HEK293 (cell line): Measurements from ENCODE around the gene FUT3.

Experiments
- GLI2 ChIP-seq: fragments of 450-650 bp; formaldehyde crosslinking; IDR thresholded peaks from 2 replicates; pipeline ENCODE4; 2017; ENCODE audit warnings: missing biosample characterization, missing genetic modification characterization, low read depth, borderline replicate concordance
- GLI4 ChIP-seq: fragments of 450-650 bp; formaldehyde crosslinking; IDR thresholded peaks from 2 replicates; pipeline ENCODE4 v1.5.1; 2016; ENCODE audit warnings: missing biosample characterization, missing genetic modification characterization
- KLF9 ChIP-seq: fragments of 450-650 bp; formaldehyde crosslinking; IDR thresholded peaks from 2 replicates; pipeline ENCODE4 v1.5.1; 2016; ENCODE audit warnings: missing biosample characterization, missing genetic modification characterization, low read depth
- PRDM1 ChIP-seq: fragments of 450-650 bp; formaldehyde crosslinking; IDR thresholded peaks from 2 replicates; pipeline ENCODE4; 2016; ENCODE audit warnings: missing biosample characterization, missing genetic modification characterization
- TCF7L2 ChIP-seq: IDR thresholded peaks from 2 replicates; pipeline ENCODE4 v1.6.1; 2011; ENCODE audit warnings: low read depth, mild to moderate bottlenecking, inconsistent platforms, low read length, moderate library complexity, borderline replicate concordance
- ZFP37 ChIP-seq: fragments of 450-650 bp; formaldehyde crosslinking; IDR thresholded peaks from 2 replicates; pipeline ENCODE4 v1.5.1; 2016; ENCODE audit warnings: missing biosample characterization, missing genetic modification characterization
- ZFP41 ChIP-seq: fragments of 450-650 bp; formaldehyde crosslinking; IDR thresholded peaks from 2 replicates; pipeline ENCODE4 v1.5.1; 2016; ENCODE audit warnings: missing biosample characterization, missing genetic modification characterization, borderline replicate concordance
- ZFP69B ChIP-seq: fragments of 450-650 bp; formaldehyde crosslinking; IDR thresholded peaks from 2 replicates; pipeline ENCODE4 v1.5.1; 2016; ENCODE audit warnings: missing biosample characterization, missing genetic modification characterization
- ZNF112 ChIP-seq: fragments of 450-650 bp; formaldehyde crosslinking; IDR thresholded peaks from 2 replicates; pipeline ENCODE4 v1.5.0; 2017; ENCODE audit warnings: missing biosample characterization, missing genetic modification characterization
- ZNF138 ChIP-seq: fragments of 450-650 bp; formaldehyde crosslinking; IDR thresholded peaks from 2 replicates; pipeline ENCODE4 v1.5.1; 2016; ENCODE audit warnings: missing biosample characterization, missing genetic modification characterization, borderline replicate concordance
- ZNF155 ChIP-seq: fragments of 450-650 bp; formaldehyde crosslinking; IDR thresholded peaks from 2 replicates; pipeline ENCODE4 v1.5.1; 2016; ENCODE audit warnings: missing biosample characterization, missing genetic modification characterization
- ZNF157 ChIP-seq: fragments of 450-650 bp; formaldehyde crosslinking; IDR thresholded peaks from 2 replicates; pipeline ENCODE4 v1.5.1; 2016; ENCODE audit warnings: missing biosample characterization, missing genetic modification characterization
- ZNF211 ChIP-seq: fragments of 450-650 bp; formaldehyde crosslinking; IDR thresholded peaks from 2 replicates; pipeline ENCODE4 v1.5.1; 2016; ENCODE audit warnings: low read depth, missing biosample characterization, missing genetic modification characterization
- ZNF221 ChIP-seq: fragments of 450-650 bp; formaldehyde crosslinking; IDR thresholded peaks from 2 replicates; pipeline ENCODE4 v1.5.1; 2017; ENCODE audit warnings: missing biosample characterization, missing genetic modification characterization, borderline replicate concordance
- ZNF239 ChIP-seq: fragments of 450-650 bp; formaldehyde crosslinking; IDR thresholded peaks from 2 replicates; pipeline ENCODE4 v1.5.1; 2016; ENCODE audit warnings: missing biosample characterization, missing genetic modification characterization
- ZNF335 ChIP-seq: fragments of 450-650 bp; formaldehyde crosslinking; conservative IDR thresholded peaks from 2 replicates; pipeline ENCODE4 v1.5.1; 2016; ENCODE audit warnings: missing biosample characterization, missing genetic modification characterization
- ZNF350 ChIP-seq: fragments of 450-650 bp; formaldehyde crosslinking; IDR thresholded peaks from 2 replicates; pipeline ENCODE4 v1.5.0; 2017; ENCODE audit warnings: missing biosample characterization, mild to moderate bottlenecking, missing genetic modification characterization
- ZNF514 ChIP-seq: fragments of 450-650 bp; formaldehyde crosslinking; IDR thresholded peaks from 2 replicates; pipeline ENCODE4 v1.5.1; 2016; ENCODE audit warnings: missing biosample characterization, missing genetic modification characterization
- ZNF596 ChIP-seq: fragments of 450-650 bp; IDR thresholded peaks from 2 replicates; pipeline ENCODE4 v1.5.0; 2018; ENCODE audit warnings: missing biosample characterization, mild to moderate bottlenecking, missing genetic modification characterization, moderate library complexity
- ZNF629 ChIP-seq: fragments of 450-650 bp; formaldehyde crosslinking; IDR thresholded peaks from 2 replicates; pipeline ENCODE4 v1.5.1; 2017; ENCODE audit warnings: missing biosample characterization, missing genetic modification characterization
- TF ChIP-seq, protein P1 (sequence below): fragments of 450-650 bp; formaldehyde crosslinking; IDR thresholded peaks from 2 replicates; pipeline ENCODE4 v1.5.1; 2016; ENCODE audit warnings: missing biosample characterization, missing genetic modification characterization
- TF ChIP-seq, protein P2 (sequence below): fragments of 450-650 bp; formaldehyde crosslinking; IDR thresholded peaks from 2 replicates; pipeline ENCODE4 v1.5.1; 2016; ENCODE audit warnings: missing biosample characterization, missing genetic modification characterization
- TF ChIP-seq, protein P3 (sequence below): fragments of 450-650 bp; formaldehyde crosslinking; IDR thresholded peaks from 2 replicates; pipeline ENCODE4 v1.5.1; 2017; ENCODE audit warnings: missing biosample characterization, missing genetic modification characterization
- TF ChIP-seq, protein P4 (sequence below): fragments of 450-650 bp; formaldehyde crosslinking; IDR thresholded peaks from 2 replicates; pipeline ENCODE4 v1.5.1; 2016; ENCODE audit warnings: missing biosample characterization, missing genetic modification characterization
- TF ChIP-seq, protein P5 (sequence below): fragments of 450-650 bp; formaldehyde crosslinking; IDR thresholded peaks from 2 replicates; pipeline ENCODE4 v1.5.1; 2016; ENCODE audit warnings: missing biosample characterization, missing genetic modification characterization, low read depth

The FUT3 gene

DNA sequence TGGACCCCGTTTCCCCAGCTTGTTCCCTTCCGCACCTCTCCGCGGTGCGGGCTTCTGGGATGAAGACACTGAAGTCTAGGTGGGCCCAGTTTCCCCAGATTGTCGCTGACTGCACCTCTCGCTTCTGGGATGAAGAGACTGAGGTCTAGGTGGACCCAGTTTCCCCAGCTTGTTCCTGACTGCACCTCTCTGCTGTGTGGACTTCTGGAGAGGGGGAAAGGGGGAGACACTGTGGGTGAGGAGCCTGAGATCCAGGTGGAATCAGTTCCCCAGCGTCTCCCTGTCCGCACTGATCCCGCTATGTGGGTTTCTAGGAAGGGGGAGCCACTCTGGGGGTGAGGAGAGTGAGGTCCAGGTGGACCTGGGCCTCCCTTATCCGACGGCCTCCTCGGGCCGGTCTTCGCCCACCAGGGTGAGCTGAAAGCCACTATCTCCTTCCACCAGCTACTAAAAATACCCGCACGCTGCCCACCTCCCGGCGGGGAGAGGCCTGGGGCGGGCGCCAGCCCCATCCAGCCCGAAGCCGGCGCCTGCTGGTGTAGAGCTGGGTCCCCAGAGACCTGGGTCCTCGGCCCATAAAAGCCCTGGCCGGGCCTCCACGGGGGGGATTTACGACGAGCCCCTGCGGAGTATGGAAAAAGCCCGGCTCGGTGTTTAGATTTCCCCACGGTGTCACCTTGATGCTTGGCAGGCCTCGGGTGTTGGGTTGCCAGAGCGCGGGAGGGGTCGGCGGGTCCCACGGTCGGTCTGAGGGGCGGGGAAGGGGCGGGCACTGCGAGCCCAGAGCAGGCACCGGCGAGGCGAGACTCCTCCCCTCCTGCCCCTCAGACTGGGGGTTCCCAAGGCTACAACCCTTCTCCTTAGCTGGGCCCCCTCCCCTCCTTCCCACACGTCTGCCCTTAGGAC is 22.3 kb downstream of the FUT3 start (continued):
- TF ChIP-seq, protein P1, sequence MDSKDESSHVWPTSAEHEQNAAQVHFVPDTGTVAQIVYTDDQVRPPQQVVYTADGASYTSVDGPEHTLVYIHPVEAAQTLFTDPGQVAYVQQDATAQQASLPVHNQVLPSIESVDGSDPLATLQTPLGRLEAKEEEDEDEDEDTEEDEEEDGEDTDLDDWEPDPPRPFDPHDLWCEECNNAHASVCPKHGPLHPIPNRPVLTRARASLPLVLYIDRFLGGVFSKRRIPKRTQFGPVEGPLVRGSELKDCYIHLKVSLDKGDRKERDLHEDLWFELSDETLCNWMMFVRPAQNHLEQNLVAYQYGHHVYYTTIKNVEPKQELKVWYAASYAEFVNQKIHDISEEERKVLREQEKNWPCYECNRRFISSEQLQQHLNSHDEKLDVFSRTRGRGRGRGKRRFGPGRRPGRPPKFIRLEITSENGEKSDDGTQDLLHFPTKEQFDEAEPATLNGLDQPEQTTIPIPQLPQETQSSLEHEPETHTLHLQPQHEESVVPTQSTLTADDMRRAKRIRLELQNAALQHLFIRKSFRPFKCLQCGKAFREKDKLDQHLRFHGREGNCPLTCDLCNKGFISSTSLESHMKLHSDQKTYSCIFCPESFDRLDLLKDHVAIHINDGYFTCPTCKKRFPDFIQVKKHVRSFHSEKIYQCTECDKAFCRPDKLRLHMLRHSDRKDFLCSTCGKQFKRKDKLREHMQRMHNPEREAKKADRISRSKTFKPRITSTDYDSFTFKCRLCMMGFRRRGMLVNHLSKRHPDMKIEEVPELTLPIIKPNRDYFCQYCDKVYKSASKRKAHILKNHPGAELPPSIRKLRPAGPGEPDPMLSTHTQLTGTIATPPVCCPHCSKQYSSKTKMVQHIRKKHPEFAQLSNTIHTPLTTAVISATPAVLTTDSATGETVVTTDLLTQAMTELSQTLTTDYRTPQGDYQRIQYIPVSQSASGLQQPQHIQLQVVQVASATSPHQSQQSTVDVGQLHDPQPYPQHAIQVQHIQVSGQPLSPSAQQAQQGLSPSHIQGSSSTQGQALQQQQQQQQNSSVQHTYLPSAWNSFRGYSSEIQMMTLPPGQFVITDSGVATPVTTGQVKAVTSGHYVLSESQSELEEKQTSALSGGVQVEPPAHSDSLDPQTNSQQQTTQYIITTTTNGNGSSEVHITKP (tag by site-specific recombination): peak; percentile 40; the same call in 1 of the 2 replicates
- no peak for TF ChIP-seq ZNF221 (tag by site-specific recombination)
- no peak for TF ChIP-seq ZNF211 (tag by site-specific recombination)
- TF ChIP-seq, protein P2, sequence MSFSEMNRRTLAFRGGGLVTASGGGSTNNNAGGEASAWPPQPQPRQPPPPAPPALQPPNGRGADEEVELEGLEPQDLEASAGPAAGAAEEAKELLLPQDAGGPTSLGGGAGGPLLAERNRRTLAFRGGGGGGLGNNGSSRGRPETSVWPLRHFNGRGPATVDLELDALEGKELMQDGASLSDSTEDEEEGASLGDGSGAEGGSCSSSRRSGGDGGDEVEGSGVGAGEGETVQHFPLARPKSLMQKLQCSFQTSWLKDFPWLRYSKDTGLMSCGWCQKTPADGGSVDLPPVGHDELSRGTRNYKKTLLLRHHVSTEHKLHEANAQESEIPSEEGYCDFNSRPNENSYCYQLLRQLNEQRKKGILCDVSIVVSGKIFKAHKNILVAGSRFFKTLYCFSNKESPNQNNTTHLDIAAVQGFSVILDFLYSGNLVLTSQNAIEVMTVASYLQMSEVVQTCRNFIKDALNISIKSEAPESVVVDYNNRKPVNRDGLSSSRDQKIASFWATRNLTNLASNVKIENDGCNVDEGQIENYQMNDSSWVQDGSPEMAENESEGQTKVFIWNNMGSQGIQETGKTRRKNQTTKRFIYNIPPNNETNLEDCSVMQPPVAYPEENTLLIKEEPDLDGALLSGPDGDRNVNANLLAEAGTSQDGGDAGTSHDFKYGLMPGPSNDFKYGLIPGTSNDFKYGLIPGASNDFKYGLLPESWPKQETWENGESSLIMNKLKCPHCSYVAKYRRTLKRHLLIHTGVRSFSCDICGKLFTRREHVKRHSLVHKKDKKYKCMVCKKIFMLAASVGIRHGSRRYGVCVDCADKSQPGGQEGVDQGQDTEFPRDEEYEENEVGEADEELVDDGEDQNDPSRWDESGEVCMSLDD: no peak
- no peak for TF ChIP-seq ZNF138 (tag by site-specific recombination)
- TF ChIP-seq ZNF350 (tag by site-specific recombination): no peak
- peak; percentile 62 for TF ChIP-seq ZFP69B (tag by site-specific recombination)
- TF ChIP-seq ZNF596 (tag by site-specific recombination): peak; percentile 56
- TF ChIP-seq ZFP41 (tag by site-specific recombination): no peak
- no peak for TF ChIP-seq ZNF112 (tag by site-specific recombination)
- TF ChIP-seq, protein P3, sequence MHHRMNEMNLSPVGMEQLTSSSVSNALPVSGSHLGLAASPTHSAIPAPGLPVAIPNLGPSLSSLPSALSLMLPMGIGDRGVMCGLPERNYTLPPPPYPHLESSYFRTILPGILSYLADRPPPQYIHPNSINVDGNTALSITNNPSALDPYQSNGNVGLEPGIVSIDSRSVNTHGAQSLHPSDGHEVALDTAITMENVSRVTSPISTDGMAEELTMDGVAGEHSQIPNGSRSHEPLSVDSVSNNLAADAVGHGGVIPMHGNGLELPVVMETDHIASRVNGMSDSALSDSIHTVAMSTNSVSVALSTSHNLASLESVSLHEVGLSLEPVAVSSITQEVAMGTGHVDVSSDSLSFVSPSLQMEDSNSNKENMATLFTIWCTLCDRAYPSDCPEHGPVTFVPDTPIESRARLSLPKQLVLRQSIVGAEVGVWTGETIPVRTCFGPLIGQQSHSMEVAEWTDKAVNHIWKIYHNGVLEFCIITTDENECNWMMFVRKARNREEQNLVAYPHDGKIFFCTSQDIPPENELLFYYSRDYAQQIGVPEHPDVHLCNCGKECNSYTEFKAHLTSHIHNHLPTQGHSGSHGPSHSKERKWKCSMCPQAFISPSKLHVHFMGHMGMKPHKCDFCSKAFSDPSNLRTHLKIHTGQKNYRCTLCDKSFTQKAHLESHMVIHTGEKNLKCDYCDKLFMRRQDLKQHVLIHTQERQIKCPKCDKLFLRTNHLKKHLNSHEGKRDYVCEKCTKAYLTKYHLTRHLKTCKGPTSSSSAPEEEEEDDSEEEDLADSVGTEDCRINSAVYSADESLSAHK: no peak; the same call in 1 of the 2 replicates
- TF ChIP-seq GLI4 (tag by site-specific recombination): no peak
- no peak for TF ChIP-seq PRDM1 (tag by site-specific recombination)
- TF ChIP-seq ZNF157 (tag by site-specific recombination): no peak
- no peak for TF ChIP-seq TCF7L2
- no peak for TF ChIP-seq ZNF514 (tag by site-specific recombination)
- TF ChIP-seq ZNF335 (tag by site-specific recombination): peak; percentile 75
- no peak for TF ChIP-seq ZFP37 (tag by site-specific recombination)
- TF ChIP-seq GLI2 (tag by site-specific recombination): no peak; the same call in 1 of the 2 replicates
- TF ChIP-seq, protein P4, sequence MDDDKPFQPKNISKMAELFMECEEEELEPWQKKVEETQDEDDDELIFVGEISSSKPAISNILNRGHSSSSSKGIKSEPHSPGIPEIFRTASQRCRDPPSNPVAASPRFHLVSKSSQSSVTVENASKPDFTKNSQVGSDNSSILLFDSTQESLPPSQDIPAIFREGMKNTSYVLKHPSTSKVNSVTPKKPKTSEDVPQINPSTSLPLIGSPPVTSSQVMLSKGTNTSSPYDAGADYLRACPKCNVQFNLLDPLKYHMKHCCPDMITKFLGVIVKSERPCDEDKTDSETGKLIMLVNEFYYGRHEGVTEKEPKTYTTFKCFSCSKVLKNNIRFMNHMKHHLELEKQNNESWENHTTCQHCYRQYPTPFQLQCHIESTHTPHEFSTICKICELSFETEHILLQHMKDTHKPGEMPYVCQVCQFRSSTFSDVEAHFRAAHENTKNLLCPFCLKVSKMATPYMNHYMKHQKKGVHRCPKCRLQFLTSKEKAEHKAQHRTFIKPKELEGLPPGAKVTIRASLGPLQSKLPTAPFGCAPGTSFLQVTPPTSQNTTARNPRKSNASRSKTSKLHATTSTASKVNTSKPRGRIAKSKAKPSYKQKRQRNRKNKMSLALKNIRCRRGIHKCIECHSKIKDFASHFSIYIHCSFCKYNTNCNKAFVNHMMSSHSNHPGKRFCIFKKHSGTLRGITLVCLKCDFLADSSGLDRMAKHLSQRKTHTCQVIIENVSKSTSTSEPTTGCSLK (tag by site-specific recombination): no peak
- TF ChIP-seq, protein P5, sequence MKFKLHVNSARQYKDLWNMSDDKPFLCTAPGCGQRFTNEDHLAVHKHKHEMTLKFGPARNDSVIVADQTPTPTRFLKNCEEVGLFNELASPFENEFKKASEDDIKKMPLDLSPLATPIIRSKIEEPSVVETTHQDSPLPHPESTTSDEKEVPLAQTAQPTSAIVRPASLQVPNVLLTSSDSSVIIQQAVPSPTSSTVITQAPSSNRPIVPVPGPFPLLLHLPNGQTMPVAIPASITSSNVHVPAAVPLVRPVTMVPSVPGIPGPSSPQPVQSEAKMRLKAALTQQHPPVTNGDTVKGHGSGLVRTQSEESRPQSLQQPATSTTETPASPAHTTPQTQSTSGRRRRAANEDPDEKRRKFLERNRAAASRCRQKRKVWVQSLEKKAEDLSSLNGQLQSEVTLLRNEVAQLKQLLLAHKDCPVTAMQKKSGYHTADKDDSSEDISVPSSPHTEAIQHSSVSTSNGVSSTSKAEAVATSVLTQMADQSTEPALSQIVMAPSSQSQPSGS (tag by site-specific recombination): no peak
- no peak for TF ChIP-seq ZNF239
- no peak; the same call in 1 of the 2 replicates for TF ChIP-seq ZNF629 (tag by site-specific recombination)
- peak; percentile 54; the same call in 1 of the 2 replicates for TF ChIP-seq KLF9 (tag by site-specific recombination)
- TF ChIP-seq ZNF155 (tag by site-specific recombination): no peak
